ENCODE measurements around the gene LPAR2.

LPAR2 gene

GRCh38 chr19:19645233-19645870 is 17.3 kb upstream of the LPAR2 start:
- Histone ChIP-seq H3K9me3 (ENCODE audit: insufficient read depth, low read length) (no peaks in the 10 kb centered on the region), H3K4me2 (ENCODE audit: low read depth, low read length, poor library complexity, severe bottlenecking) (no peak overlapping the region), H3F3A (ENCODE audit: insufficient read depth) (peaks cover 8% of the 10 kb centered on the region), H3K4me3 (ENCODE audit: insufficient read depth, low read length, poor library complexity, severe bottlenecking) (no peak overlapping the region), H3K27me3 (ENCODE audit: low read length) (no peaks in the 10 kb centered on the region), H3K9ac (ENCODE audit: low read length) (no peak overlapping the region), H3K9me2 (replicated peaks; ENCODE audit: insufficient read depth, low read length) (no peaks in the 10 kb centered on the region), H3K36me3 (ENCODE audit: low read length) (no peaks in the 10 kb centered on the region), H3K79me2 (ENCODE audit: insufficient read depth, low read length) (peaks cover 22% of the 10 kb centered on the region), H3K27ac (ENCODE audit: low read depth, low read length) (no peak overlapping the region), H4K20me1 (ENCODE audit: low read depth, low read length) (no peaks in the 10 kb centered on the region), H2AFZ (ENCODE audit: low read depth, low read length, severe bottlenecking) (no peak overlapping the region)
- TF ChIP-seq CTCF (IDR thresholded peaks at IDR 0.05; ENCODE audit: insufficient read depth, low read length, poor library complexity, severe bottlenecking) (no peak), EZH2phosphoT487 (conservative IDR thresholded peaks at IDR 0.05; ENCODE audit: low read length) (no peak)

GRCh38 chr19:19644054-19644388 is 16.0 kb upstream of the LPAR2 start:
- Histone ChIP-seq H3K4me3 (ENCODE audit: insufficient read depth, low read length, poor library complexity, severe bottlenecking) (peak overlapping the region; percentile 91), H3K27ac (ENCODE audit: low read depth, low read length) (peak overlapping the region; percentile 88), H3K36me3 (ENCODE audit: low read length) (no peaks in the 10 kb centered on the region), H3K9ac (ENCODE audit: low read length) (peak overlapping the region; percentile 98), H3K9me3 (ENCODE audit: insufficient read depth, low read length) (no peaks in the 10 kb centered on the region), H2AFZ (ENCODE audit: low read depth, low read length, severe bottlenecking) (no peak overlapping the region), H3K27me3 (ENCODE audit: low read length) (no peaks in the 10 kb centered on the region), H3K79me2 (ENCODE audit: insufficient read depth, low read length) (peaks cover 22% of the 10 kb centered on the region), H4K20me1 (ENCODE audit: low read depth, low read length) (no peaks in the 10 kb centered on the region), H3K9me2 (replicated peaks; ENCODE audit: insufficient read depth, low read length) (no peaks in the 10 kb centered on the region), H3F3A (ENCODE audit: insufficient read depth) (peaks cover 8% of the 10 kb centered on the region), H3K4me2 (ENCODE audit: low read depth, low read length, poor library complexity, severe bottlenecking) (peak overlapping the region; percentile 67)
- no peak for TF ChIP-seq CTCF (IDR thresholded peaks at IDR 0.05; ENCODE audit: insufficient read depth, low read length, poor library complexity, severe bottlenecking)
- TF ChIP-seq EZH2phosphoT487 (conservative IDR thresholded peaks at IDR 0.05; ENCODE audit: low read length): no peak

- Histone ChIP-seq H3K27me3 (ENCODE audit: low read length) (no peaks in the 10 kb centered on the region), H2AFZ (ENCODE audit: low read depth, low read length, severe bottlenecking) (peak within 1 kb of the TSS; percentile 29), H3F3A (ENCODE audit: insufficient read depth) (peaks cover 8% of the 10 kb centered on the region), H3K36me3 (ENCODE audit: low read length) (no peaks in the 10 kb centered on the region), H3K4me2 (ENCODE audit: low read depth, low read length, poor library complexity, severe bottlenecking) (peak within 1 kb of the TSS; percentile 67), H4K20me1 (ENCODE audit: low read depth, low read length) (no peaks in the 10 kb centered on the region), H3K9me2 (replicated peaks; ENCODE audit: insufficient read depth, low read length) (no peaks in the 10 kb centered on the region), H3K9ac (ENCODE audit: low read length) (peak within 1 kb of the TSS; percentile 98), H3K79me2 (ENCODE audit: insufficient read depth, low read length) (peaks cover 22% of the 10 kb centered on the region), H3K27ac (ENCODE audit: low read depth, low read length) (peak within 1 kb of the TSS; percentile 88), H3K9me3 (ENCODE audit: insufficient read depth, low read length) (no peaks in the 10 kb centered on the region), H3K4me3 (ENCODE audit: insufficient read depth, low read length, poor library complexity, severe bottlenecking) (peak within 1 kb of the TSS; percentile 91)
- TF ChIP-seq CTCF (IDR thresholded peaks at IDR 0.05; ENCODE audit: insufficient read depth, low read length, poor library complexity, severe bottlenecking): peak; percentile 95
- no peak for TF ChIP-seq EZH2phosphoT487 (conservative IDR thresholded peaks at IDR 0.05; ENCODE audit: low read length)
Observed at GRCh38 chr19:19643158-19644053, 15.4 kb upstream of the LPAR2 start, which contains the start of gene GMIP. TSS of gene GMIP (minus strand) at chr19:19643657. CDS start at chr19:19643529, 128 bp downstream.
